ENCODE measurements around the gene ARGLU1.

- TF ChIP-seq CTCF (conservative IDR thresholded peaks at IDR 0.05; ENCODE audit: low read depth, low read length) (peak; percentile 94), EZH2 (IDR thresholded peaks at IDR 0.05; ENCODE audit: borderline replicate concordance, low read depth, low read length, poor library complexity, severe bottlenecking) (no peak)
Observed at GRCh38 chr13:106536244-106537034, 31.5 kb downstream of the ARGLU1 start.
